Pons (tissue), 1 donor: ENCODE measurements around the gene TBC1D5.

Experiments used
- DNase-seq: peaks from one replicate; pipeline ENCODE4 v3.0.0-alpha.2; 2016; ENCODE audit warnings: low spot score

Gene TBC1D5

GRCh38 chr3:17179381-17180205 is 562.8 kb downstream of the TBC1D5 start:
- no peak for DNase-seq

- no peak for DNase-seq
Measured at GRCh38 chr3:17176757-17177156, 565.7 kb downstream of the TBC1D5 start.

- DNase-seq: no peak
Measured at GRCh38 chr3:17175187-17175807, 567.1 kb downstream of the TBC1D5 start.

- no peak for DNase-seq
Measured at GRCh38 chr3:17166369-17166768, 576.1 kb downstream of the TBC1D5 start.

GRCh38 chr3:17162116-17162515 is 580.3 kb downstream of the TBC1D5 start:
- DNase-seq: no peak

- DNase-seq: no peak
Measured at GRCh38 chr3:17160597-17160996, 581.8 kb downstream of the TBC1D5 start.

GRCh38 chr3:17158941-17159682 is 583.3 kb downstream of the TBC1D5 start:
- no peak for DNase-seq

GRCh38 chr3:17157713-17158112 is 584.7 kb downstream of the TBC1D5 start:
- DNase-seq: no peak

GRCh38 chr3:17156864-17157263 is 585.6 kb downstream of the TBC1D5 start:
- DNase-seq: no peak

GRCh38 chr3:17155951-17156350 is 586.5 kb downstream of the TBC1D5 start:
- DNase-seq: no peak

- no peak for DNase-seq
Measured at GRCh38 chr3:17154941-17155340, 587.5 kb downstream of the TBC1D5 start.

GRCh38 chr3:17154221-17154620 is 588.2 kb downstream of the TBC1D5 start:
- no peak for DNase-seq

GRCh38 chr3:17153209-17153608 is 589.2 kb downstream of the TBC1D5 start:
- no peak for DNase-seq

- DNase-seq: no peak
Measured at GRCh38 chr3:17151598-17152373, 590.6 kb downstream of the TBC1D5 start.

GRCh38 chr3:17149076-17149475 is 593.4 kb downstream of the TBC1D5 start:
- DNase-seq: no peak

GRCh38 chr3:17144665-17144993 is 597.8 kb downstream of the TBC1D5 start:
- DNase-seq: no peak

GRCh38 chr3:17143893-17144664 is 598.4 kb downstream of the TBC1D5 start:
- no peak for DNase-seq

GRCh38 chr3:17142516-17142915 is 599.9 kb downstream of the TBC1D5 start:
- no peak for DNase-seq

- DNase-seq: no peak
Measured at GRCh38 chr3:17141699-17142098, 600.7 kb downstream of the TBC1D5 start.

GRCh38 chr3:17140670-17141505 is 601.5 kb downstream of the TBC1D5 start:
- no peak for DNase-seq
